ENCODE results near the gene PHACTR3.

PHACTR3 gene

GRCh38 chr20:59584278-59584925 lies 19.9 kb upstream of the PHACTR3 start:
- TF ChIP-seq MAX (IDR thresholded peaks at IDR 0.05) (no peak), NFIC (IDR thresholded peaks at IDR 0.05) (no peak), FOXM1 (IDR thresholded peaks at IDR 0.05; ENCODE audit: borderline replicate concordance, low read depth) (no peak), TCF12 (IDR thresholded peaks at IDR 0.05; ENCODE audit: low read depth) (no peak), TAF1 (IDR thresholded peaks at IDR 0.05; ENCODE audit: low read depth) (no peak), TEAD4 (IDR thresholded peaks at IDR 0.05) (no peak), EP300 (IDR thresholded peaks at IDR 0.05; ENCODE audit: borderline replicate concordance) (no peak), CEBPB (IDR thresholded peaks at IDR 0.05) (no peak), ZBTB7A (IDR thresholded peaks at IDR 0.05; ENCODE audit: low read depth) (no peak), EGR1 (IDR thresholded peaks at IDR 0.05) (no peak), CREB1 (IDR thresholded peaks at IDR 0.05; ENCODE audit: low read depth) (no peak)
- TF ChIP-seq, protein P1, sequence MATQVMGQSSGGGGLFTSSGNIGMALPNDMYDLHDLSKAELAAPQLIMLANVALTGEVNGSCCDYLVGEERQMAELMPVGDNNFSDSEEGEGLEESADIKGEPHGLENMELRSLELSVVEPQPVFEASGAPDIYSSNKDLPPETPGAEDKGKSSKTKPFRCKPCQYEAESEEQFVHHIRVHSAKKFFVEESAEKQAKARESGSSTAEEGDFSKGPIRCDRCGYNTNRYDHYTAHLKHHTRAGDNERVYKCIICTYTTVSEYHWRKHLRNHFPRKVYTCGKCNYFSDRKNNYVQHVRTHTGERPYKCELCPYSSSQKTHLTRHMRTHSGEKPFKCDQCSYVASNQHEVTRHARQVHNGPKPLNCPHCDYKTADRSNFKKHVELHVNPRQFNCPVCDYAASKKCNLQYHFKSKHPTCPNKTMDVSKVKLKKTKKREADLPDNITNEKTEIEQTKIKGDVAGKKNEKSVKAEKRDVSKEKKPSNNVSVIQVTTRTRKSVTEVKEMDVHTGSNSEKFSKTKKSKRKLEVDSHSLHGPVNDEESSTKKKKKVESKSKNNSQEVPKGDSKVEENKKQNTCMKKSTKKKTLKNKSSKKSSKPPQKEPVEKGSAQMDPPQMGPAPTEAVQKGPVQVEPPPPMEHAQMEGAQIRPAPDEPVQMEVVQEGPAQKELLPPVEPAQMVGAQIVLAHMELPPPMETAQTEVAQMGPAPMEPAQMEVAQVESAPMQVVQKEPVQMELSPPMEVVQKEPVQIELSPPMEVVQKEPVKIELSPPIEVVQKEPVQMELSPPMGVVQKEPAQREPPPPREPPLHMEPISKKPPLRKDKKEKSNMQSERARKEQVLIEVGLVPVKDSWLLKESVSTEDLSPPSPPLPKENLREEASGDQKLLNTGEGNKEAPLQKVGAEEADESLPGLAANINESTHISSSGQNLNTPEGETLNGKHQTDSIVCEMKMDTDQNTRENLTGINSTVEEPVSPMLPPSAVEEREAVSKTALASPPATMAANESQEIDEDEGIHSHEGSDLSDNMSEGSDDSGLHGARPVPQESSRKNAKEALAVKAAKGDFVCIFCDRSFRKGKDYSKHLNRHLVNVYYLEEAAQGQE (IDR thresholded peaks at IDR 0.05; ENCODE audit: low read depth): no peak
- TF ChIP-seq, protein P2, sequence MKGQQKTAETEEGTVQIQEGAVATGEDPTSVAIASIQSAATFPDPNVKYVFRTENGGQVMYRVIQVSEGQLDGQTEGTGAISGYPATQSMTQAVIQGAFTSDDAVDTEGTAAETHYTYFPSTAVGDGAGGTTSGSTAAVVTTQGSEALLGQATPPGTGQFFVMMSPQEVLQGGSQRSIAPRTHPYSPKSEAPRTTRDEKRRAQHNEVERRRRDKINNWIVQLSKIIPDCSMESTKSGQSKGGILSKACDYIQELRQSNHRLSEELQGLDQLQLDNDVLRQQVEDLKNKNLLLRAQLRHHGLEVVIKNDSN (IDR thresholded peaks at IDR 0.05): no peak

- no peak for TF ChIP-seq FOXM1 (IDR thresholded peaks at IDR 0.05; ENCODE audit: borderline replicate concordance, low read depth)
- TF ChIP-seq, protein P1 (IDR thresholded peaks at IDR 0.05; ENCODE audit: low read depth): no peak
- TF ChIP-seq RAD21 (IDR thresholded peaks at IDR 0.05; ENCODE audit: low read depth): no peak
- TF ChIP-seq ZBTB7A (IDR thresholded peaks at IDR 0.05; ENCODE audit: low read depth): no peak
- no peak for TF ChIP-seq EGR1 (IDR thresholded peaks at IDR 0.05)
- no peak for TF ChIP-seq CEBPB (IDR thresholded peaks at IDR 0.05)
- TF ChIP-seq MAX (IDR thresholded peaks at IDR 0.05): no peak
- no peak for TF ChIP-seq TAF1 (IDR thresholded peaks at IDR 0.05; ENCODE audit: low read depth)
- TF ChIP-seq CREB1 (IDR thresholded peaks at IDR 0.05; ENCODE audit: low read depth): no peak
- TF ChIP-seq, protein P2 (IDR thresholded peaks at IDR 0.05): no peak
- no peak for TF ChIP-seq TCF12 (IDR thresholded peaks at IDR 0.05; ENCODE audit: low read depth)
- TF ChIP-seq TEAD4 (IDR thresholded peaks at IDR 0.05): no peak
- TF ChIP-seq NFIC (IDR thresholded peaks at IDR 0.05): no peak
- TF ChIP-seq YY1 (IDR thresholded peaks at IDR 0.05; ENCODE audit: low read depth): no peak
- no peak for TF ChIP-seq EP300 (IDR thresholded peaks at IDR 0.05; ENCODE audit: borderline replicate concordance)
Observed at GRCh38 chr20:59585714-59586409, 18.5 kb upstream of the PHACTR3 start.

DNA sequence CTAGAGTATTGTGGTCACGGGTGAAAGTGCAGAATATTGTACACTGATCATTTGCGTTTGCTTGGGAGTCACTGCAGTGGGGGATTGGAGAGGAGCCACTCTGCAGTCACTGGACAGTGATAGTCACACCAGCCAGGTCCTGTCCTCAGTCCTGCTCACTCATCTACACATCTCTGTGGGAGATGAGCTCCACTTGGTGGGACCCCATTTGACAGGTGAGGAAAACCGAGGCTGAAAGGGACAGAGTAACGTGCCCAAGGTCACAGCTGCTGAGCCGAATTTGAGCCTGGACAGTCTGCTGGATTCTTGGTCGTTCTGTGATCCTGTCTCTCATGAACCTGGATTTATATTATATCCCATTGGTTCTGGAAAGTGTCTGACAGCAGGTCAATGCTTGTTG lies 17.7 kb upstream of the PHACTR3 start:
- no peak for TF ChIP-seq CREB1 (IDR thresholded peaks at IDR 0.05; ENCODE audit: low read depth)
- TF ChIP-seq MAX (IDR thresholded peaks at IDR 0.05): no peak
- TF ChIP-seq ZBTB7A (IDR thresholded peaks at IDR 0.05; ENCODE audit: low read depth): no peak
- TF ChIP-seq TCF12 (IDR thresholded peaks at IDR 0.05; ENCODE audit: low read depth): no peak
- TF ChIP-seq, protein P2 (IDR thresholded peaks at IDR 0.05): no peak
- TF ChIP-seq EGR1 (IDR thresholded peaks at IDR 0.05): no peak
- no peak for TF ChIP-seq TEAD4 (IDR thresholded peaks at IDR 0.05)
- no peak for TF ChIP-seq NFIC (IDR thresholded peaks at IDR 0.05)
- TF ChIP-seq, protein P1 (IDR thresholded peaks at IDR 0.05; ENCODE audit: low read depth): no peak
- no peak for TF ChIP-seq EP300 (IDR thresholded peaks at IDR 0.05; ENCODE audit: borderline replicate concordance)
- no peak for TF ChIP-seq CEBPB (IDR thresholded peaks at IDR 0.05)
- TF ChIP-seq YY1 (IDR thresholded peaks at IDR 0.05; ENCODE audit: low read depth): no peak

All from Ishikawa (cell line).